Ovary (tissue), 9 donors: ENCODE data around the gene USH2A. TPM values are rescaled to one million over a fixed set of nuclear protein-coding genes. Genes with fewer than 3 reads are reported as not detected.

ENCODE experiments used
- DNase-seq, 5 donors: peaks; one replicate each; pipeline ENCODE4 v3.0.0-alpha.2; 2019 to 2020
- H3K27ac ChIP-seq, 2 donors: fragments of 200-600 bp; one replicate each; pipeline versions ENCODE4 v1.5.1 to v1.8.0; 2019 to 2022
- H3K27me3 ChIP-seq: fragments of 200-600 bp; one replicate; pipeline ENCODE4 v1.8.0; 2022
- H3K36me3 ChIP-seq: fragments of 200-600 bp; sonication (generic); one replicate; pipeline ENCODE4 v1.5.1; 2019
- H3K4me1 ChIP-seq: one replicate; pipeline ENCODE4 v1.8.1; 2013; ENCODE audit warnings: mild to moderate bottlenecking, moderate library complexity; ENCODE audit not compliant: insufficient read depth
- H3K4me3 ChIP-seq: fragments of 200-600 bp; sonication (generic); one replicate; pipeline ENCODE4 v1.5.1; 2017
- H3K9me3 ChIP-seq, 2 donors: fragments of 200-600 bp in 1 of 2; sonication (generic) in 1 of 2; one replicate each; pipeline versions ENCODE4 v1.5.1 to v1.8.1; 2013 to 2019; ENCODE audit warnings: mild to moderate bottlenecking in 1 of 2, moderate library complexity in 1 of 2
- EP300 ChIP-seq: sonication (generic); formaldehyde crosslinking; IDR thresholded peaks from one replicate; pipeline ENCODE4 v1.6.1; 2017; ENCODE audit warnings: antibody characterized with exemption
- POLR2A ChIP-seq: fragments of 450-650 bp; IDR thresholded peaks from one replicate; pipeline ENCODE4 v1.6.1; 2017; ENCODE audit warnings: antibody characterized with exemption, mild to moderate bottlenecking, moderate library complexity
- WGBS, 3 donors: extraction: QIAGEN DNeasy Blood & Tissue Kit in 1 of 3; methylation state at CpG; one replicate each; pipeline versions ENCODE4 v1.1.5 to v1.1.7; 2013 to 2017; 5-methylcytosine and 5-hydroxymethylcytosine counted together
- intact Hi-C, 4 donors: fragments of 100-400 bp; cut with DNase I; formaldehyde crosslinking; loops; one replicate each; pipeline versions ENCODE4 v1.11.0 to v1.15.1; 2022 to 2023
- polyA plus RNA-seq, 2 donors: library from polyadenylated mRNA; stranded (reverse); fragments of 200-250 nt in 1 of 2; fragments of 350-450 nt in 1 of 2; fragmentation: Illumina TruSeq in 1 of 2; extraction: RNeasy Lipid Tissue Mini Kit (QIAGEN cat#74804) in 1 of 2; gene quantifications; one replicate each; pipeline ENCODE4 v1.2.3, GENCODE V29; 2013 to 2014
- total RNA-seq, 7 donors: library from RNA; depleted of rRNA in 2 of 7; stranded (reverse); fragments of >200 nt in 2 of 7; fragmentation: NEBNext Ultra II Directional in 3 of 7; extraction: Animal tissue kit (Norgen Biotek cat#: 25700) in 3 of 7; gene quantifications; one replicate each; pipeline versions ENCODE4 v1.1.0 to v1.2.4, GENCODE V29; 2016 to 2023
- TF ChIP-seq, protein P1 (sequence below), 3 donors: fragments of 450-650 bp in 2 of 3; fragments of 200-600 bp in 1 of 3; IDR thresholded peaks; one replicate each; pipeline versions ENCODE4 v1.5.1 to v1.8.0; 2016 to 2022; ENCODE audit warnings: antibody characterized with exemption in 3 of 3, mild to moderate bottlenecking in 1 of 3
- donor health status: DM: no; HTN: no; CAD: no; lungs with moderate emphysema.
- donor health status: DM: no; HTN: no; CAD: no.
- donor health status: Bipolar disorder and iron deficiency.
- donor health status: DM: yes; HTN: yes; CAD: no.
- donor health status: DM: no; HTN: no; CAD: no.
- donor health status: DM: yes; HTN: yes; CAD: no.

Gene USH2A
- total and polyA plus RNA-seq, 9 donors = 0.01 to 0.11 TPM; not detected in 7

DNA sequence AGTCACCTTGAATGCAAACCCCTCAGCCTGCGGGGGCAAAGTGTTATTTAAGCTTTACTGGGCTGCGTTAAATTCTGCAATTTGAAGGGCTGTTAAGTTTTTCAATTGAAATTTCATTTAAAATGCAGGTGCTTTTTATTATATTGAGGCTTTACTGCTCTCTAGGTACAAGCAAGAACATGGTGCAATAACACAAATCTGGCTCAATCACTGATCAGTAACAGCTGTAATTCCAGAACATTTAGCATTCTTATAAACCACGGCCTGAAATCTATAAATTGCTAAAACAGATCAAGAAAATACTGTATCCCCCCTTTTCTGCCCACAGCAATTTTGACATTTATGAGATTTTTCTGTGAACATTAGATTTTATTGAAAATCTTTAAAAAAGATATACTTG, 533.4 kb downstream of the USH2A start:
- no peak for TF ChIP-seq POLR2A
- TF ChIP-seq, protein P1, sequence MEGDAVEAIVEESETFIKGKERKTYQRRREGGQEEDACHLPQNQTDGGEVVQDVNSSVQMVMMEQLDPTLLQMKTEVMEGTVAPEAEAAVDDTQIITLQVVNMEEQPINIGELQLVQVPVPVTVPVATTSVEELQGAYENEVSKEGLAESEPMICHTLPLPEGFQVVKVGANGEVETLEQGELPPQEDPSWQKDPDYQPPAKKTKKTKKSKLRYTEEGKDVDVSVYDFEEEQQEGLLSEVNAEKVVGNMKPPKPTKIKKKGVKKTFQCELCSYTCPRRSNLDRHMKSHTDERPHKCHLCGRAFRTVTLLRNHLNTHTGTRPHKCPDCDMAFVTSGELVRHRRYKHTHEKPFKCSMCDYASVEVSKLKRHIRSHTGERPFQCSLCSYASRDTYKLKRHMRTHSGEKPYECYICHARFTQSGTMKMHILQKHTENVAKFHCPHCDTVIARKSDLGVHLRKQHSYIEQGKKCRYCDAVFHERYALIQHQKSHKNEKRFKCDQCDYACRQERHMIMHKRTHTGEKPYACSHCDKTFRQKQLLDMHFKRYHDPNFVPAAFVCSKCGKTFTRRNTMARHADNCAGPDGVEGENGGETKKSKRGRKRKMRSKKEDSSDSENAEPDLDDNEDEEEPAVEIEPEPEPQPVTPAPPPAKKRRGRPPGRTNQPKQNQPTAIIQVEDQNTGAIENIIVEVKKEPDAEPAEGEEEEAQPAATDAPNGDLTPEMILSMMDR (IDR thresholded peaks at IDR 0.05) = no peak
- no peak for TF ChIP-seq EP300
- Histone ChIP-seq H3K9me3 (no peaks in the 10 kb centered on the region), H3K4me3 (no peak overlapping the region), H3K27me3 (no peaks in the 10 kb centered on the region), H3K36me3 (no peaks in the 10 kb centered on the region), H3K4me1 (no peaks in the 10 kb centered on the region), H3K27ac (no peak overlapping the region)
- 62 to 72% (median 69%) methylated on average over 3 of the region's 3 CpGs for WGBS, 3 donors
- DNase-seq = no peak
- intact Hi-C loops = no loop called here

DNA sequence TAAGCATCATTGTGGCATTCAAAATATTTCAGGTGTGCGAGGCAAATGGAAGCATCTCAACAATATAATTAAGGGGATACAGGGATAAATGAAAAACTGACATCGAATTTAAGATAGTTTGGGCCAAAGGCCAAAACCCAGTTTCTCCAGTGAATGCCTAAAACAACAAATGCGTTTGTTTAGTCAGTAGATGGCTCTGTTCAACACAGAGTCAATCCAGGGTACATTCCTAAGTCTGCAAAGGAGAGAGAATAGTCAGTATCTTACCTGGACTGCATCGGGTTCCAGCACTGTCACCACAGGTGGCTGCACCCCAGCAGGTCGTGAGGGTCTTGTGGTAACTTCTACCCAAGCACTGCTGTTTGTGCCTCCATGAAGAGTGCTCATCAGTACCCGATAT, 535.1 kb downstream of the USH2A start:
- Histone ChIP-seq H3K9me3 (no peaks in the 10 kb centered on the region), H3K27me3 (no peaks in the 10 kb centered on the region), H3K36me3 (no peaks in the 10 kb centered on the region), H3K4me1 (no peaks in the 10 kb centered on the region), H3K27ac (no peak overlapping the region), H3K4me3 (no peak overlapping the region)
- TF ChIP-seq POLR2A = no peak
- TF ChIP-seq EP300 = no peak
- TF ChIP-seq, protein P1 (IDR thresholded peaks at IDR 0.05) = no peak
- DNase-seq = no peak
- intact Hi-C loops = no loop called here
- 63 to 76% (median 68%) methylated on average over 6 of the region's 6 CpGs for WGBS, 3 donors

DNA sequence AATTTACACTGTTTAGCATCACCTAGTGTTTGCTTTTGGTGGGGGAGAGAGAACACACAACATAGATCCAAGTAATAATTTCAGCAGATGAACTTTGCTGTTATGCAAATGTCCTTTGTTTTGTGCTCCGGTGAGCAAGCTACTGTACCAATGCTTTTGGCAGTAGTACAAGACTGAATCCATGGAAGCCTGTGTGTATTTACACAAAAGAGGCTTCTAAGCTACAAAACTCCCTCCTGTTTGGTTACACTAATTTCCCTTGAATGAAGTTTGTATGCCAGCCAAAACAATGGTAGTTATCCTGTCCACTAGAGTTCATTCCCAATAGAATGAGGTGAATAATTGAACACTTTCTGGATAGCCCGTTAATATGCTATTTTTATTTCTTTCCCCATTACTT, 535.6 kb downstream of the USH2A start:
- no peaks in the 10 kb centered on the region for H3K4me1 ChIP-seq
- no peaks in the 10 kb centered on the region for H3K9me3 ChIP-seq
- 58 to 69% (median 64%) methylated on average over 2 of the region's 2 CpGs for WGBS, 3 donors
- no peak overlapping the region for H3K27ac ChIP-seq
- intact Hi-C loops = no loop called here
- H3K36me3 ChIP-seq = no peaks in the 10 kb centered on the region
- no peak for DNase-seq
- TF ChIP-seq EP300 (no peak), POLR2A (no peak)
- TF ChIP-seq, protein P1 (IDR thresholded peaks at IDR 0.05) = no peak
- H3K4me3 ChIP-seq = no peak overlapping the region
- no peaks in the 10 kb centered on the region for H3K27me3 ChIP-seq

DNA sequence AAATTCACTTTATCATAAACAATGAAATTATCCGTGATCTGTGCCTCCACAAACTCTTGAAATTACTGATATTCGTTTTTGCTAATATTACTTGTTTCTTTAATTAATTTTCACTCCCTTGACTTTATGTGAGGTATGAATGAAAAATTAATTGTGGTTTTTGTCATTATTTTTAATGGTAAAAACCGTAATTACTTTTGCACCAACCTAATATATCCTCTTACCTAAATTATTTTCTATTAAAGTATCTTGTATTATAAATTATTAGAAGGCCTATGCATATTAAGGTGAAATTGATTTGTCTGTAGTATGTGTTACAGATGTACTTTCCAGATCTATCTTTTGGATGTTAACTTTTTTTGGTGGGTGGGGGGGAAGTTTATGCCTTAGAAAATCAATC, 540.2 kb downstream of the USH2A start:
- no peaks in the 10 kb centered on the region for H3K27me3 ChIP-seq
- 65 to 77% (median 76%) methylated on average over 3 of the region's 3 CpGs for WGBS, 3 donors
- H3K4me3 ChIP-seq = no peak overlapping the region
- no peak overlapping the region for H3K27ac ChIP-seq
- TF ChIP-seq POLR2A (no peak), EP300 (no peak)
- TF ChIP-seq, protein P1 (IDR thresholded peaks at IDR 0.05) = no peak
- H3K4me1 ChIP-seq = no peaks in the 10 kb centered on the region
- intact Hi-C loops = no loop called here
- no peaks in the 10 kb centered on the region for H3K36me3 ChIP-seq
- H3K9me3 ChIP-seq = no peaks in the 10 kb centered on the region
- no peak for DNase-seq

DNA sequence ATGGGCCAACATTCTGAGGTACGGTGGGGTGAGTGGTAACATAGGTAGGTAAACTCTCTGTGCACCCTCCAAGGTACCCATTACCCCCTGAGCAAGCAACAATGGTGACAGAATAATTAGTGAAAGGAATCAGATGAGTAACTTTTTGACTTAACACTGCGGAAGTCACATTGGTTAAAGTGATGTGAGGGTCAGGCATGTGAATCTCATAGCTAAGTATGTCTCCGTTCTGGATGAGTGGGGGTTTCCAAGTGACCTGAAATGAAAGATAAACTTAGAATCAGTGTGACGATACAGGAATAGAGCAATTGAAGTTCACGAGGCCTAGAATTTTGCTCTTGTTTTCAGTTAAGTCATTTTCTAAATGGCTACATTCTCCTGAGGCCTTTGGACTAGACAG, 544.4 kb downstream of the USH2A start:
- Histone ChIP-seq H3K4me3 (no peak overlapping the region), H3K4me1 (no peaks in the 10 kb centered on the region), H3K27ac (no peak overlapping the region), H3K9me3 (no peaks in the 10 kb centered on the region), H3K27me3 (no peaks in the 10 kb centered on the region), H3K36me3 (no peaks in the 10 kb centered on the region)
- intact Hi-C loops = no loop called here
- DNase-seq = no peak
- TF ChIP-seq, protein P1 (IDR thresholded peaks at IDR 0.05) = no peak
- TF ChIP-seq EP300 (no peak), POLR2A (no peak)
- WGBS, 3 donors = 69 to 75% (median 74%) methylated on average over 5 of the region's 5 CpGs
